Gastroesophageal sphincter (tissue), 3 donors: ENCODE data around the gene LRRC4.

ENCODE experiments used
- CTCF ChIP-seq, 4 experiments: fragments of 200-600 bp in 2 of 4; fragments of 450-650 bp in 2 of 4; sonication (generic) in 1 of 4; IDR thresholded peaks; one replicate each; pipeline ENCODE4 v1.5.1; 2017 to 2019; ENCODE audit warnings: antibody characterized with exemption in 4 of 4, mild to moderate bottlenecking in 2 of 4, moderate library complexity in 2 of 4
- POLR2A ChIP-seq, 2 donors: fragments of 450-650 bp; IDR thresholded peaks; one replicate each; pipeline ENCODE4 v1.6.1; 2017; ENCODE audit warnings: antibody characterized with exemption in 2 of 2, mild to moderate bottlenecking in 2 of 2, moderate library complexity in 1 of 2
- POLR2AphosphoS5 ChIP-seq: sonication (generic); formaldehyde crosslinking; IDR thresholded peaks from one replicate; pipeline ENCODE4 v1.6.1; 2017; ENCODE audit warnings: antibody characterized with exemption

DNA sequence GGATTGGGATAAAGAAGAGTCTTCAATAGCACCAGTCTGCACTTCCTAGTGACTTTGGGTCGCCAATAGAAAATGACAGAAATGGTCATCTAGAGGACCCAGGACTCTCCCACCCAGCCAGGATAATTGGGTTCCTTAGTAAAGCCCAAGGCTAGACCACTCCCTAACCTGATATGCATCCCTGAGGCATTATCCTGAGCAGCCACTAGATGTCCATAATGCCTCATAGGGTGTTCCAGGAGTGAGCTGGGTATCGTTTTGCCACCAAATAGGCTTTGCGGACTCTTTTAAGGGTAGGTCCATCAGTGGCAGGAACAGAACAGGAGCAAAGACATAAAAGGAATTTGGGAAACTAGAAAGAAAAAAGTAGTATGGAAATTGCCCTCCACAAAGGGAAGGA lies 4.5 kb upstream of the LRRC4 start:
- TF ChIP-seq CTCF (IDR thresholded peaks at IDR 0.05) = peak in 1 of 4 experiments; percentile 14
- TF ChIP-seq POLR2AphosphoS5 = no peak
- no peak for TF ChIP-seq POLR2A (IDR thresholded peaks at IDR 0.05)
